Activated B cell treated with CpG ODN at 0.5 μM for 24 hours (primary cell): ENCODE data around the gene KCND2. TPM values are rescaled to one million over a fixed set of nuclear protein-coding genes. Genes with fewer than 3 reads are reported as not detected.

Experiments used
- ATAC-seq: fragments of 200-7000 bp; cut with Tn5 transposase; one replicate; pipeline ENCODE4 v1.10.0; 2021; ENCODE audit warnings: low read depth, mild to moderate bottlenecking, moderate library complexity
- CTCF ChIA-PET: fragments of 350-600 bp; sonication (Branson Sonifier 250); formaldehyde crosslinking; loops from one replicate; lab custom pipeline; 2021; ENCODE audit warnings: antibody characterized with exemption; lab: Charles Lee
- POLR2A ChIA-PET: fragments of 350-600 bp; sonication (Branson Sonifier 250); formaldehyde crosslinking; loops from one replicate; lab custom pipeline; 2021; ENCODE audit warnings: antibody characterized with exemption; lab: Charles Lee
- DNase-seq: peaks from one replicate; pipeline ENCODE4 v3.0.0; 2022
- H3K27ac Mint-ChIP-seq: one replicate; pipeline ENCODE4 v1.8.0; 2020; ENCODE audit warnings: mixed read lengths
- H3K27me3 Mint-ChIP-seq: one replicate; pipeline ENCODE4 v1.8.0; 2021; ENCODE audit warnings: mixed read lengths
- H3K36me3 Mint-ChIP-seq: one replicate; pipeline ENCODE4 v1.8.0; 2021; ENCODE audit warnings: low read depth, mixed read lengths
- H3K4me1 Mint-ChIP-seq: one replicate; pipeline ENCODE4 v1.8.0; 2021; ENCODE audit warnings: mixed read lengths
- H3K4me3 Mint-ChIP-seq: one replicate; pipeline ENCODE4 v1.8.0; 2020; ENCODE audit warnings: mild to moderate bottlenecking, mixed read lengths
- H3K9me3 Mint-ChIP-seq: one replicate; pipeline ENCODE4 v1.8.0; 2020; ENCODE audit warnings: mixed read lengths
- CTCF ChIP-seq: fragments of 200-600 bp; IDR thresholded peaks from one replicate; pipeline ENCODE4 v1.8.0; 2022; ENCODE audit warnings: antibody characterized with exemption, mild to moderate bottlenecking
- intact Hi-C: fragments of 100-400 bp; cut with micrococcal nuclease; formaldehyde crosslinking; loops from one replicate; pipeline ENCODE4 v1.15.1; 2024
- total RNA-seq: library from RNA; stranded (reverse); gene quantifications from 2 replicates; pipeline ENCODE4 v1.2.3, GENCODE V29; 2022

Gene KCND2
- total RNA-seq, 1 donor from 2014 or later, result not detected

DNA sequence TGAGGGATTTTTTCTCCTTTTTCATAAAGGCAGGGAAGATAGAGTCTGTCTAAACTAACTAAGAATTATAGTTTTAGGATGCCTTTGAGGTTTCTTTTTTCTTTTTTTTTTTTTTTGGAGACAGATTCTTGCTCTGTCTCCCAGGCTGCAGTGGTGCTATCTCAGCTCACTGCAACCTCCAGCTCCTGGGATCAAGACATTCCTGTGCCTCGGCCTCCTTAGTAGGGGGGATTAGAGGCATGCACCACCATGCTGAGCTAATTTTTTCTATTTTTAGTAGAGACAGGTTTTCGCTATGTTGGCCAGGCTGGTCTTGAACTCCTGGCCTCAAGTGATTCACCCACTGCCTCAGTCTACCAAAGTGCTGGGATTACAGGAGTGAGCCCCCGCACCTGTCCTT is 239.7 kb downstream of the KCND2 start:
- peaks cover 1% of the 10 kb centered on the region for H3K9me3 Mint-ChIP-seq
- H3K27me3 Mint-ChIP-seq, result no peaks in the 10 kb centered on the region
- intact Hi-C loops, result no loop called here
- CTCF ChIA-PET, result no interaction called here
- POLR2A ChIA-PET, result no interaction called here
- no peak overlapping the region for H3K4me3 Mint-ChIP-seq
- ATAC-seq (no peak), DNase-seq (no peak)
- no peaks in the 10 kb centered on the region for H3K36me3 Mint-ChIP-seq
- H3K4me1 Mint-ChIP-seq, result no peaks in the 10 kb centered on the region
- H3K27ac Mint-ChIP-seq, result no peak overlapping the region
- no peak for TF ChIP-seq CTCF

DNA sequence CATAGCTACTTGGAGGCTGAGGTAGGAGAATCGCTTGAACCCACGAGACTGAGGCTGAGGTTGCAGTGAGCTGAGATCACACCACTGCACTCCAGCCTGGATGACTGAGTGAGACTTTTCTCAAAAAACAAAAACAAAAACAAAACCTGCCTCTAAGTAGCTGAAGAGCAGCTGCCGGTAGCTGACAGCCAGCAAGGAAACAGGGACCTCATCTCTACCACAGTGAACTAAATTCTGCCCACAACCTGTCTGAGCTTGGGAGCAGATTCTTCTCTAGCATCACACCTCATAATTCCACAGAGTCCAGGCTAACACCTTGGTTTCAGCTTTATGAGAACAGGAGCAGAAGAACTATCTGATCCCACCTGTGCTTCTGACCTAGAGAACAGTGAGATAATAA is 246.2 kb downstream of the KCND2 start:
- H3K27me3 Mint-ChIP-seq, result no peaks in the 10 kb centered on the region
- no peaks in the 10 kb centered on the region for H3K4me1 Mint-ChIP-seq
- ATAC-seq (no peak), DNase-seq (no peak)
- CTCF ChIA-PET, result no interaction called here
- no peak for TF ChIP-seq CTCF
- no peak overlapping the region for H3K27ac Mint-ChIP-seq
- intact Hi-C loops, result no loop called here
- H3K4me3 Mint-ChIP-seq, result no peak overlapping the region
- H3K9me3 Mint-ChIP-seq, result no peaks in the 10 kb centered on the region
- H3K36me3 Mint-ChIP-seq, result no peaks in the 10 kb centered on the region
- POLR2A ChIA-PET, result no interaction called here

DNA sequence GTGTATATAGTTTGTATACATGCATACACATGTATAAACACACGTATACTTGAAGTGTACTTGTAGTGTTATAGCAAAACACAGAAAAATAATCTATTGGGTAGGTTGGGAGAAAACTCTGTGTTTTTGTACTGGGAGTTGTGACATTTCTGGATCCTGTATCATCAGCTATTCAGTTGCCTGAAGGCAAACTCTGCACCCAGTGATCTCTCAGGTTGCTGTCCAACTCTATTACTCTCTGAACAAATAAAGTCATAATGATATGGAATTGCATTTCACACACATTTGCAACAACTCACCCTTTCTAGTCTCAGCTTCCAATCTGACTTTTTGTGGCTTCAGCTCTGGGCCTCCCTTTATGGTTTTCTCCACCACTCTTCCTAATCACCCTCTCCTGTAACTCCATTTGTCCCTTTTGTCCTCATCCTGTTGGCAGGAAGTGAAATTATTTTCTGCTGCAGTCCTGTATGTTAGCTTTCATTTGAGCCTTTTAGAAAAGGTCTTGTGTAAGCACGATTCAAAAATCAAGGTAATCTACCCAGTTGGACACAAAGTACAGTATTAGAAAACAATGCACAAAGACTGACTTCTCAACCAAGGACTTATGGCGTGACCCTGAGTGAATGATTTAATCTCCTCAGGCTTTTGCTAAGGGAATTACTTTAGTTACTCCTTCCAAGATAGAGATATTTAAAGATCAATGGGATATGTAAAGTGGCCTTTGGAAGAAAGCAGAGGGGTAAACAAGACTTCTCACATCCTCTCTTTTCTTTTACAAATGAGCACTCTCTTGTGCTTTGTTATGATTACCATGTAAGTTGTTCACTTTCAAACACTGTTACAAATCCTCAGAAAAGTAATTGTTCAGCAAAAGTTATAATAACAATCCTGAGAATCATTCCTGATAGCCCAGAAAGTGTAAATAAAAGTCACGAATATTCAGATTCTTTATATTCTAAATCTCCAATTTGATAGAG is 249.1 kb downstream of the KCND2 start:
- DNase-seq (no peak), ATAC-seq (no peak)
- intact Hi-C loops, result no loop called here
- Mint-ChIP-seq H3K4me1 (no peaks in the 10 kb centered on the region), H3K27ac (no peak overlapping the region), H3K9me3 (no peaks in the 10 kb centered on the region), H3K27me3 (no peaks in the 10 kb centered on the region), H3K36me3 (no peaks in the 10 kb centered on the region), H3K4me3 (no peak overlapping the region)
- CTCF ChIA-PET, result no interaction called here
- no peak for TF ChIP-seq CTCF
- POLR2A ChIA-PET, result no interaction called here

DNA sequence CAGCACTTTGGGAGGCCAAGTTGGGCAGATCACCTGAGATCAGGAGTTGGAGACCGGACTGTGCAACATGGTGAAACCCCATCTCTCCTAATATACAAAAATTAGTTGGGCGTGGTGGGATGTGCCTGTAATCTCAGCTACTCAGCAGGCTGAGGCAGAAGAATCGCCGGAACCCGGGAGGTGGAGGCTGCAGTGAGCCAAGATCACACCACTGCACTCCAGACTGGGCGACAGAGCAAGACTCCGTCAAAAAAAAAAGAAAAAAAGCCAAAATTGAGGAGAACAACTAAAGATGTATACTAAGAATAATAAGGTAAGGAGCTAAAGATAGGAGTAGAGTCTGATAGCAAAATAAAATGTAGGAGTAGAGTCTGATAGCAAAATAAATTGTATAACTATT is 251.0 kb downstream of the KCND2 start:
- ATAC-seq (no peak), DNase-seq (no peak)
- Mint-ChIP-seq H3K36me3 (no peaks in the 10 kb centered on the region), H3K9me3 (no peaks in the 10 kb centered on the region), H3K27me3 (no peaks in the 10 kb centered on the region), H3K4me3 (no peak overlapping the region), H3K27ac (no peak overlapping the region), H3K4me1 (no peaks in the 10 kb centered on the region)
- no peak for TF ChIP-seq CTCF
- intact Hi-C loops, result no loop called here
- ChIA-PET POLR2A (no interaction called here), CTCF (no interaction called here)

DNA sequence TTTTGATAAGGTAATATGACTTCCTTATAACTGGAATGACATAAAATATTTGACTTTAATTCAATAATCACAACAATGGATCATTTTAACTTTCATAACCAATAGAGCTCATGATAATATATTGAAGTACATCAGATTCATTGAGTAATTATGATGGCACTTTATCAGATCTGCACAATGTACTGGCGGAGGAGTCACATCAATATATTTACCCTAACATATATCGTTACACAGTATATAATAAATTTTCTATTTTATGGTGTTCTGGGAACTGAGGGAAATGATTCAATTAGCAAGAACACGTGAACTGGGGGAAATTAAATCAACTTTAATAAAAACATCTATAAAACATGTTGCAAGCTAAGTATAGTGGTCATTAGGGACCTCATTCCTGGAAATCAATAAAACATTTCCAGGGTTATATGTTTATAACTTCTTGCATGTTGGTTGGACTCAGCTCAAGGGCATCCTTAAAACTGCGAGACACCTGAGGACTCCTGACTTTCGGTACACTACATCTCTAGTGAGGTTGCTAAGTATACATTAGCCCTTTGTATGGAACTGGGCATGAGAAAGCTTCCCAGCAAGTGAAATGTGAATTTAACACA is 254.0 kb downstream of the KCND2 start:
- Mint-ChIP-seq H3K36me3 (no peaks in the 10 kb centered on the region), H3K9me3 (no peaks in the 10 kb centered on the region), H3K4me1 (no peaks in the 10 kb centered on the region), H3K27me3 (no peaks in the 10 kb centered on the region), H3K27ac (no peak overlapping the region), H3K4me3 (no peak overlapping the region)
- DNase-seq (no peak), ATAC-seq (no peak)
- no peak for TF ChIP-seq CTCF
- POLR2A ChIA-PET, result no interaction called here
- CTCF ChIA-PET, result no interaction called here
- intact Hi-C loops, result no loop called here
